DOHH2 (cell line): Measurements from ENCODE around the gene BRD2.
A peak's percentile ranks its signal among the peaks of the same experiment; 100 is the strongest.

ENCODE experiments used
- H3F3A ChIP-seq: fragments of 200-600 bp; sonication (generic), shearing (Covaris generic); 2 replicates; pipeline ENCODE4 v1.6.0; 2016; ENCODE audit warnings: antibody characterized with exemption, mild to moderate bottlenecking; ENCODE audit not compliant: control insufficient read depth, insufficient read depth
- H3K27ac ChIP-seq: fragments of 200-600 bp; sonication (generic); 2 replicates; pipeline ENCODE4 v1.5.1; 2014; ENCODE audit warnings: low read depth, mild to moderate bottlenecking, low read length, moderate library complexity
- H3K27me3 ChIP-seq: fragments of 200-600 bp; sonication (generic); 2 replicates; pipeline ENCODE4 v1.6.1; 2014; ENCODE audit warnings: mild to moderate bottlenecking, low read length, mixed read lengths; ENCODE audit not compliant: control insufficient read depth
- H3K36me3 ChIP-seq: fragments of 200-600 bp; sonication (generic); 2 replicates; pipeline ENCODE4 v1.6.1; 2014; ENCODE audit warnings: mild to moderate bottlenecking, low read length, moderate library complexity, mixed read lengths; ENCODE audit not compliant: control insufficient read depth
- H3K4me1 ChIP-seq: fragments of 200-600 bp; sonication (generic); 2 replicates; pipeline ENCODE4 v1.6.1; 2014; ENCODE audit warnings: mild to moderate bottlenecking, low read length, mixed read lengths; ENCODE audit not compliant: control insufficient read depth
- H3K4me2 ChIP-seq: fragments of 200-600 bp; sonication (generic); 2 replicates; pipeline ENCODE4 v1.6.0; 2014; ENCODE audit warnings: mild to moderate bottlenecking, low read length, moderate library complexity
- H3K4me3 ChIP-seq: fragments of 200-600 bp; sonication (generic); 2 replicates; pipeline ENCODE4 v1.5.1; 2014; ENCODE audit warnings: mild to moderate bottlenecking, low read length, mixed read lengths
- H3K79me2 ChIP-seq: fragments of 200-600 bp; sonication (generic); 2 replicates; pipeline ENCODE4 v1.6.1; 2014; ENCODE audit warnings: mild to moderate bottlenecking, low read length, mixed read lengths; ENCODE audit not compliant: control insufficient read depth
- H3K9me2 ChIP-seq: fragments of 200-600 bp; sonication (generic); replicated peaks from 2 replicates; pipeline ENCODE4 v1.6.1; 2014; ENCODE audit warnings: mild to moderate bottlenecking, low read length, mixed read lengths; ENCODE audit not compliant: control insufficient read depth
- H3K9me3 ChIP-seq: fragments of 200-600 bp; sonication (generic); 2 replicates; pipeline ENCODE4 v1.6.1; 2014; ENCODE audit warnings: antibody characterized with exemption, low read length, mixed read lengths; ENCODE audit not compliant: control insufficient read depth, insufficient read depth
- H4K20me1 ChIP-seq: fragments of 200-600 bp; sonication (generic); 2 replicates; pipeline ENCODE4 v1.6.0; 2014; ENCODE audit warnings: low read depth, mild to moderate bottlenecking, antibody characterized with exemption, low read length, moderate library complexity; ENCODE audit not compliant: control insufficient read depth, insufficient read depth
- CTCF ChIP-seq: fragments of 200-600 bp; sonication (generic); IDR thresholded peaks from one replicate; pipeline ENCODE4 v1.5.1; 2014; ENCODE audit warnings: antibody characterized with exemption, mild to moderate bottlenecking, low read depth, low read length; ENCODE audit not compliant: poor library complexity, severe bottlenecking
- EZH2phosphoT487 ChIP-seq: fragments of 200-600 bp; sonication (generic); IDR thresholded peaks from 2 replicates; pipeline ENCODE4 v1.6.1; 2017; ENCODE audit warnings: borderline replicate concordance, mild to moderate bottlenecking, antibody characterized with exemption, low read length, moderate library complexity, mixed read lengths

Gene BRD2

GRCh38 chr6:32935551-32936238 lies 32.7 kb upstream of the BRD2 start:
- H3K4me1 ChIP-seq: peaks cover 65% of the 10 kb centered on the region
- no peak overlapping the region for H3K4me3 ChIP-seq
- H3F3A ChIP-seq: peaks cover 16% of the 10 kb centered on the region
- no peaks in the 10 kb centered on the region for H4K20me1 ChIP-seq
- peaks cover 73% of the 10 kb centered on the region for H3K36me3 ChIP-seq
- H3K9me2 ChIP-seq: no peaks in the 10 kb centered on the region
- H3K27ac ChIP-seq: 0 out of 2 replicates have a peak overlapping the region, but pooled peaks have one; percentile 10
- H3K9me3 ChIP-seq: no peaks in the 10 kb centered on the region
- TF ChIP-seq EZH2phosphoT487 (no peak), CTCF (no peak)
- peaks cover 38% of the 10 kb centered on the region for H3K79me2 ChIP-seq
- no peaks in the 10 kb centered on the region for H3K27me3 ChIP-seq
- no peak overlapping the region for H3K4me2 ChIP-seq

DNA sequence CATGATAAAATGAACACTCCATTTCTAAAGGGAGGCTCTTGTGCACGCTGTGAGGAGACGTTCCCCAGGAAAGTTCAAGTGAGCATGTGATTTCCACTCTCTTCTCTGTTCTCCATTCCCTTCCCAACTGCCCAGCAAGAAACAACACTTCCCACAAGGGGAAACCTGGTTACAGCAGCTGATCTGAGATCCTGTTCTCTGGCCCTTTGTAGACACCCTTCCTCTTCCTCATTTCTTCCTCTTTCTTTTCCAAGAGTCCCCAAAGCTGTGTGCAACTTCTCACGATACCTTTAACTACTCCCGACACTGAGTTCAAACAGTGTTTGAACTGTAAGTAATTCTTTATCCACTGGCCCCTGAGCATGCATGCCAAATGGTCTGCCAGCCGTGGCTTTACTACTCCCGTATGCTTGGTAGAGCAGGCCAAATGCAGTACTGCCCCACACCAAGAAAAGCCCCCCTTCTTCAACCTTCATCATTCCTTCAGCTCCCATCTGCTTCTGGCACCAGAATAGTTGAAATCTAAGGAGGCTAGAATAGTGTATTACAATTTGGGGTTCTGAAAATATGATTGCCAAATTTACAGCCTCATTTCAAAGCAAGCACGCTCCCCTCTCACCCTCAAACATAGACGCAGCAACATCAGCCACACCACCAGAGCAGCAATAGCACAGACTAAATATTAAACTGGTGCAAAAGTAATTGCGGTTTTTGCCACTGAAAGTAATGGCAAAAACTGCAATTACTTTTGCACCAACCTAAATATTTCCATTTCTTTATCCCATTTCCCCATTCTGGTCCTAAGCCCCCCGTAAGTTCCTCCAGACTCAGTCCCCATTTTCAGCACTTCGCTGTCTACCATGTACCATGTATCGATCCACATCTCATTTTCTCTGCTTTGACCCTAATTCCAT lies 31.9 kb upstream of the BRD2 start:
- H4K20me1 ChIP-seq: no peaks in the 10 kb centered on the region
- peaks cover 20% of the 10 kb centered on the region for H3F3A ChIP-seq
- no peaks in the 10 kb centered on the region for H3K27me3 ChIP-seq
- peak overlapping the region; percentile 90; the same call in 1 of the 2 replicates for H3K4me2 ChIP-seq
- H3K9me2 ChIP-seq: no peaks in the 10 kb centered on the region
- no peak overlapping the region for H3K27ac ChIP-seq
- H3K9me3 ChIP-seq: no peaks in the 10 kb centered on the region
- H3K79me2 ChIP-seq: peaks cover 42% of the 10 kb centered on the region
- H3K36me3 ChIP-seq: peaks cover 74% of the 10 kb centered on the region
- no peak for TF ChIP-seq CTCF
- no peak for TF ChIP-seq EZH2phosphoT487
- no peak overlapping the region for H3K4me3 ChIP-seq
- H3K4me1 ChIP-seq: peaks cover 65% of the 10 kb centered on the region

- H3K4me2 ChIP-seq: peak overlapping the region; percentile 90; the same call in 1 of the 2 replicates
- peaks cover 76% of the 10 kb centered on the region for H3K36me3 ChIP-seq
- H3K4me1 ChIP-seq: peaks cover 72% of the 10 kb centered on the region
- peak overlapping the region; percentile 11; the same call in 1 of the 2 replicates for H3K27ac ChIP-seq
- H3F3A ChIP-seq: peaks cover 27% of the 10 kb centered on the region
- H4K20me1 ChIP-seq: no peaks in the 10 kb centered on the region
- H3K79me2 ChIP-seq: peaks cover 44% of the 10 kb centered on the region
- H3K9me2 ChIP-seq: no peaks in the 10 kb centered on the region
- no peaks in the 10 kb centered on the region for H3K27me3 ChIP-seq
- no peaks in the 10 kb centered on the region for H3K9me3 ChIP-seq
- no peak for TF ChIP-seq EZH2phosphoT487
- no peak for TF ChIP-seq CTCF
- H3K4me3 ChIP-seq: no peak overlapping the region; the same call in 1 of the 2 replicates
Observed at GRCh38 chr6:32937230-32937633, 31.2 kb upstream of the BRD2 start.
